Right lobe of liver (tissue), 4 donors: ENCODE data around the gene NFAT5.

Experiments
- POLR2A ChIP-seq: fragments of 450-650 bp; IDR thresholded peaks from one replicate; pipeline ENCODE4 v1.6.1; 2017; ENCODE audit warnings: antibody characterized with exemption, mild to moderate bottlenecking
- TF ChIP-seq, protein P1 (sequence below), 4 donors: fragments of 200-600 bp in 3 of 4; fragments of 450-650 bp in 1 of 4; IDR thresholded peaks; one replicate each; pipeline versions ENCODE4 v1.5.1 to v1.8.0; 2016 to 2022; ENCODE audit warnings: antibody characterized with exemption in 4 of 4, mild to moderate bottlenecking in 2 of 4
- donor health status: DM: no; HTN: no; CAD: no.
- donor health status: DM: no; HTN: no; CAD: no.
- donor health status: DM: no; HTN: yes; CAD: no.

GRCh38 chr16:69526831-69527655 lies 38.7 kb upstream of the NFAT5 start:
- TF ChIP-seq POLR2A: no peak
- TF ChIP-seq, protein P1, sequence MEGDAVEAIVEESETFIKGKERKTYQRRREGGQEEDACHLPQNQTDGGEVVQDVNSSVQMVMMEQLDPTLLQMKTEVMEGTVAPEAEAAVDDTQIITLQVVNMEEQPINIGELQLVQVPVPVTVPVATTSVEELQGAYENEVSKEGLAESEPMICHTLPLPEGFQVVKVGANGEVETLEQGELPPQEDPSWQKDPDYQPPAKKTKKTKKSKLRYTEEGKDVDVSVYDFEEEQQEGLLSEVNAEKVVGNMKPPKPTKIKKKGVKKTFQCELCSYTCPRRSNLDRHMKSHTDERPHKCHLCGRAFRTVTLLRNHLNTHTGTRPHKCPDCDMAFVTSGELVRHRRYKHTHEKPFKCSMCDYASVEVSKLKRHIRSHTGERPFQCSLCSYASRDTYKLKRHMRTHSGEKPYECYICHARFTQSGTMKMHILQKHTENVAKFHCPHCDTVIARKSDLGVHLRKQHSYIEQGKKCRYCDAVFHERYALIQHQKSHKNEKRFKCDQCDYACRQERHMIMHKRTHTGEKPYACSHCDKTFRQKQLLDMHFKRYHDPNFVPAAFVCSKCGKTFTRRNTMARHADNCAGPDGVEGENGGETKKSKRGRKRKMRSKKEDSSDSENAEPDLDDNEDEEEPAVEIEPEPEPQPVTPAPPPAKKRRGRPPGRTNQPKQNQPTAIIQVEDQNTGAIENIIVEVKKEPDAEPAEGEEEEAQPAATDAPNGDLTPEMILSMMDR (IDR thresholded peaks at IDR 0.05): no peak
